ELR (cell line): Measurements from ENCODE around the gene GTF3C6.
A peak's percentile ranks its signal among the peaks of the same experiment; 100 is the strongest.
"Not testable (repeated sequence)": the region's sequence is repeated elsewhere in the genome, so short reads cannot be mapped to it uniquely, and the experiment has no call there.

Experiments
- DNase-seq: peaks from one replicate; pipeline ENCODE4 v3.0.0-alpha.2; 2015; ENCODE audit warnings: low read depth

The GTF3C6 gene, protein sequence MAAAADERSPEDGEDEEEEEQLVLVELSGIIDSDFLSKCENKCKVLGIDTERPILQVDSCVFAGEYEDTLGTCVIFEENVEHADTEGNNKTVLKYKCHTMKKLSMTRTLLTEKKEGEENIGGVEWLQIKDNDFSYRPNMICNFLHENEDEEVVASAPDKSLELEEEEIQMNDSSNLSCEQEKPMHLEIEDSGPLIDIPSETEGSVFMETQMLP

DNA sequence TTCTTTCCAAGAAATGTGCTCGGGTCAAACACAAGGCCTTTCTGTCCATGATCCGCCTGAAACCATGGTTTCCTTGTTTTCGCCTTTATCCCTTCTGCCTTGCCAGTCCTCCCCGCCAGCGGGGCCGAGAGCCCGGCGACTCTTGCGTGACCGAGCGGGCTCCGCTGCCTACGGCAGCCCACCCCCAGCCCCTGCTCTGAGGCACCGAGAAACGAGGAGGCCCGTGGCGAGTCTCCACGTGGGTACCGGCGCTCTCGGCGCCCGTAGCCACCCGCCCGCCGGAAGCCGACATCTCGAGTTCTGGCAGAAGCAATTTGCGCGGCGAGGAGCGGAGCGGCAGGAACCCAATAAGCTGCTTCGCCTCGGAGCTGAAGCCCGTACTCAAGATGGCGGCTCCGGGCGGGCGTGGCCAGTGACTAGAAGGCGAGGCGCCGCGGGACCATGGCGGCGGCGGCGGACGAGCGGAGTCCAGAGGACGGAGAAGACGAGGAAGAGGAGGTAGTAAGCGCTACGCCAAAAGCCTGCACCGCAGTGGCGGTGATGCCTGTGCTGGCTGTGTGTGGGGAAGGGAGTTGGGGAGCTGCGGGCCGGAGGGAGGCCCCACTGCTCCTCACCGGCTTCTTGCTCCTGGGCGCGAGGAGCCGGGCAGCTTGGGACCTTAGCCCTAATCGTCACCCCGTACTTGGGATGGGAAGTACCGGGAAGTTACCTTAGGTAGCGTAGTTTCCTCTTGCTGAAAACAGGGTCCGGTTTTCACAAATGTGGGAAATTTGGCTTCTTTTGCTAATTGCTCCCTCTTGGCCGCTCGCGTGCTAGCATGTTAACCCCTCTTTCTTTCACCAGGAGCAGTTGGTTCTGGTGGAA lies at the start of gene GTF3C6:
Gene GTF3C6 (plus strand): TSS at position 378 of the 864 bp plus-strand sequence. CDS start 64 bp downstream, at position 442.
- peak; percentile 95 for DNase-seq

DNA sequence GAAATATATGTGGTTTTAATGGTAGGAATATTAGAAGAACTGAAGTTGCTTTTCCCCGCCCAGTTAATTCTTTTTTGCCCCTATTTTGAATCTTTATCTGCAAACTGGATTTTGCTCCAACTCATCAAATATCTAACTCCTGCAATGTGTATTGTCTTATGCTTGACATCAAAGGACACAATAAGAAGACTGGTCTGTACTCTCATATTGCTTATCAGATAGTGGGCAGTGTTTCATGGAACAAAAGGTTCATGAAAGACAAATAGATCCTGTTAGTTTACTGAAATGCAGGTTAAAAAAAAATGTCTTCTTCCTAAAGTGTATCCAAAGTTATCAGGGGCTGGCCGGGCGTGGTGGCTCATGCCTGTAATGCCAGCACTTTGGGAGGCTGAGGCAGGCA lies 27.7 kb upstream of the GTF3C6 start:
- DNase-seq: no peak

DNA sequence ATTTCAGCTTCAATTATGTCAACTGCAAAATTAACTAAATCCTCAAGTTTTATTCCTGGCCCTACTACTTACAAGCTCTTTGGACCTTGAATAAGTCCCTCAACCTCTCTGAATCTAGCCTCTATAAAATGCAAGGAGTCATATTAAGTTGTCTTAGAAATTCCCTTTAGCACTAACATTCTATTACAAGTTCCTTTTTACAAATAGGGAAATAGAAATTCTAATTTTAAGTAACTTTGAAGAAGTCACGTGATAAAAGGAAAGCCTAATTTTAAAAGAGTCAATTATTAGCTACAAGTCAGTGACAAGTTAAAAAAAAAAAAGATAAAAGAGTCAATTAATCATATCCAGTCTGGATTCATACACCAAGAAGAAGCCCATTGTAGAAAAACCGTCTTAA lies 24.6 kb upstream of the GTF3C6 start:
- DNase-seq: no peak

DNA sequence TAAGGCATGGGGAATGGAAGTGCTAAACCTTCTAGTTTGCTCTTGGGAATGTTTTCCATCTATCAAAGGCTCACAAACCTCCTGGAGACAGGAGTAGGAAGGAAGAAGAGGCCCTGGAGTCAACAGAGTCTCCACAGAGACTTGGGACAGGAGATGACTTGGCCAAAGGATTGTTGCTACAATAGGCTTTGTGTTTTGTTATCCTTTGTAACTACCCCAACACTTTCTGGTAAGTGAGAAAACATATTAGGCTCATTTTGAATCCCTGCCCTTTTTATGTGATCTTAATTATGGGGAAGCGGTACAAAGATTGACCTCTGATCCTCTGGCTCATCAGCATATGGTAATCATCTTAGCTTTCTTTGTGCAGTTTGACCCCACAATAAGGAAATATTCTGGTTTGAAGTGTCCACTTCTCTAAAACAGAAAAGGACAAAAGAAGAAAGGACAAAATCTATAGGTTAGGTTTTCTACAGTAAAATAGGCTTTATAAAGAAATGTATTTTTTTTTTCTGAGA lies 24.1 kb upstream of the GTF3C6 start:
- DNase-seq: no peak

DNA sequence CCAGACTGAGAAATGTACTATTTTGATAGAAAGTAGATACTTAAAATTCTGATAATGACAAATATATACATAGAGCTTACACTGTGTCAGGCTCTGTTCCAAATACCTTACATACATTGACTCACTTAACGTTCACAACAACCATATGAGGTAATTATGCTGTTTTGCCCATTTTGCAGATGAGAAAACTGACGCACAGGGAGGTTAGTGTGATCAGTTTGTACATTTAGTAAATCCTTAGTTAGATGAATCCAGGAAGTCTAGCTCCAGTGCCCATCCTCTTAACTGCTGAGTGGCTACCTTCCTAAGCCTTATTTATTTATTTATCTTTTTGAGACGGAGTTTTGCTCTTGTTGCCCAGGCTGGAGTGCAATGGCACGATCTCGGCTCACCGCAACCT lies 23.3 kb upstream of the GTF3C6 start:
- DNase-seq: no peak

DNA sequence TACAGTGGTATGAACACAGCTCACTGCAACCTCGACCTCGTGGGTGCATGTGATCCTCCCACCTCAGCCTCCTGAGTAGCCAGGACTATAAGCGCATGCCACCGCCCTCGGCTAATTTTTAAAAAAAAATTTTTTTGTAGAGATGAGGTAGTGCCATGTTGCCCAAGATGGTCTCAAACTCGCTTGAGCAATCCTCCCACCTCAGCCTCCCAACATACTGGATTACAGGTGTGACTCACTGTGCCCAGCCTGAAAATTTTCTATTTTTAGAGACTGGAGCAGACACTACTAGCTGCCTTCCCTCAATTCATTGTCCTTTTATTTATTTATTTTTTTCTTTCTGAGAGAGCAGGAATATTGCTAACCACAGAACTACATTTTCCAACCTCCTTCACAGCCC lies 20.3 kb upstream of the GTF3C6 start:
- peak; percentile 16 for DNase-seq

DNA sequence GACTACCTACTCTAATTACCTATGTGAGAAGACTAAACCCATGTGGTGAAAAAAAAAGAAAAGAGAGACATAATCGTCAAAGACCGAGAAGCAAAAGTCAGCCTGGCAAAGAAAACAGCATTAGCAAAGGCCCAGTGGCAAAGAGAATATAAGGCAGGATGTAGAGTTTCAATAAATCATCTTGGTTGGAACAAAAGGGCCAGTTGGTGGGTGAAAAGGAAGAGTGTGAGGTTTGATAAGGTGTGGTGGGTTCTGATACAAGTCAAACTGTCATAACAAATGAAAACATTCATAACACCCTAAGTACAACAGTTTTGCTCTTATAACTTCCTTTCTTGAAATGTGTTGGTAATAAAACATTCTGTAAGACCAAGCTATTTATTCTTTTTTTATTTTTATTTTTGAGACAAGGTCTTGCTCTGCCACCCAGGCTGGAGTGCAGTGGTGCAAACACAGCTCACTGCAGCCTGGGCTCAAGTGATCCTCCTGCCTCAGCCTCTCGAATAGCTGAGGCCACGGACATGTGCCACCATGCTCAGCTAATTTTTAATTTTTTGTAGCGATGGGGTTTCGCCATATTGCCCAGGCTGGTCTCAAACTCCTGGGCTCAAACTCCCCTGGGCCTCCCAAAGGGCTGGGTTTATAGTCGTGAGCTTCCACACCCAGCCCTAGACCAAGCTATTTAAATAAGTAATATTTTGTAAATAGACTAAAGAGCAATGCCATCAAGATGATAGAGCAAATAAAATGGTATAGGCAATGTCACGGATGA lies 18.9 kb upstream of the GTF3C6 start:
- no peak for DNase-seq

DNA sequence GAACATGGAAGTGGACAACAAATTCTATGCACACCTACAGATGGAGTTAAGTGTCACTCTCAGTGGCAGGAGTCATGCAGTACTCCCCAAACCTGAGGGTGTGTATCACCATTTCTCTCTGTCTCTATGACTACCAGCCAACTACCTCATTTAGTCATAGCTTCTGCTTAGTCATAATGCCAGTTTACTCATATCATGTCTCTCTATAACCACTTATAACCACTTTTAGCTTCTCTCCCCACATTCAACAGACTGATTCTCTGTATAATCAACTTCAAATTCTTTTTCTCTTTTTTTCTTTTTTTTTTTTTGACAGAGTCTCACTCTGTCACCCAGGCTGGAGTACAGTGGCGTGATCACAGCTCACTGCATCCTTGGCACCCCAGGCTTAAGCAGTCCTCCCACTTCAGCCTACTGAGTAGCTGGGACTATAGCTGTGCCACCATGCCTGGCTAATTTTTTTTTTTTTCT lies 13.8 kb upstream of the GTF3C6 start:
- peak; percentile 95 for DNase-seq

DNA sequence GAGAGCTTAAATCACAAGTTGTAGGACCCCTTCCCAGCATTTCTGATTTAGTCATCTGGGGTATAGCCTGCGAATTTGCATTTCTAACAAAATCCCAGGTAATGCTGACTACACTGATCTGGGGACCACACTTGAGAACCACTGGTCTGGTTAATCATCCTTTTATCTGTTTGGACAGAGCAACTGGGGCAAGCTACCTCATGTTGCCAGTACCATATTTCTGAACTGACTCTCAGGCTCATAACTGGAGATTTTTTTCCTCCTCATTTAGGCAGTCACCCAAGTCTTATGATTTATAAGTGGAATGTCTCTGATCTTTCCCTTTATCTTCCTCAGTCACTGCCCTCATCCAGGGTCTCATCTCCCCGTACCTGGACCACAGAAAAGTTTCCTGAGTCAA lies 12.0 kb upstream of the GTF3C6 start:
- no peak for DNase-seq

DNA sequence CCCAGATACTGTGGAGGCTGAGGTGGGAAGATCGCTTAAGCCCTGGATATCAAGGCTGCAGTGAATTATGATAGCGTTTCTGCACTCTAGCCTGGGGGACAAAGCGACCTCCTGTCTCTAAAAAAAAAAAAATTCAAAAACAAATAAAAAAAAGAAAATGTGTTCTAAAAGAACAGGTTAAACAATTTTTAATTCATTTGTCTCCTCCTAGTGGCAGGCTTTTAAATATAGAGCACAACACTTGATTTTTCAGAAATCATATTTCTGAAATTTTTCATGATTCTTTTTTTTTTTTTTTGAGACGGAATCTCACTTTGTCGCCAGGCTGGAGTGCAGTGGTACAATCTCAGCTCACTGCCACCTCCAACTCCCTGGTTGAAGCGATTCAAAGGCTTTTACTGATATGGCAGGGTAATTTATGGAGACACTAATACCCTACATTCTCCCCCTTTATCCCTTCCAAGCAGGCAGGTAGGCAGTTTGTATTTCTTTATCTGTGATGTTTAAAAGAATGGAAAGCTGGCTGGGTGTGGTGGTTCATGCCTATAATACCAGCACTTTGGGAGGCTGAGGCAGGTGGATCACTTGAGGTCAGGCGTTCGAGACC lies 8.7 kb upstream of the GTF3C6 start:
- peak; percentile 71 for DNase-seq

DNA sequence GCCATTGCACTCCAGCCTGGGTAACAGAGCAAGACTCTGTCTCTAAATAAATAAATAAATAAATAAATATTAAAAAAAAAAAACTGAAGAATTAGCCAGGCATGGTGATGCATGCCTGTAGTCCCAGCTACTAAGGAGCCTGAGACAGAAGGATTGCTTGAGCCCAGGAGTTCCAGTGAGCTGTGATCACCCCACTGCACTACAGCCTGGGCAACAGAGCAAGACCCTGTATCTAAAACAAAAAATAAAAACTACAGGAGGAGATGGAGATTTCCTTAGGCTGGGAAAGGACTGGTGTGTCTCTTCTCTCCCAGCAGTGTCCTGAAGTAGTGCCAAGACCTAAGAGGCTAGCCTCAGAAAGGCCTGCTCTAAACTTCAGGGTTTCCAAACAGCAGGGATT lies 8.1 kb upstream of the GTF3C6 start:
- DNase-seq: no peak

DNA sequence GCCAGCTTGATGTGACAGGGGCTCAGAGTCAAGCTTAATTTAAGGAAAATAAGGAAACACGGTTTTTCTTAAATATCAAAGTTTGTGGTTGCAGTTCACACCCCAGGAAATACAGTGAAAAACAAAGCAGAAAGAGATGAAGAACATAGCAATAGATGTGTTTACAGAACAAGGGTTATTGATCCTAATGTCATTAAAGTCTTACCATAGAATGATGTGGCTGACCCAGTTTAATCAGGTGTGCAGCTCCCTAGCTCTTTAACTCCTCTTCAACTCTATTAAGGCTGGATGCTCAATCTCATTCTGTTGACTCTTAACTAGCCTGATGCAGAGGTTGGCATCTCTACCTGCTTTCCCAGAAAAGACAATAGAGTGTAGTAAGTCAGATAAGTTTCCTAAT lies 7.5 kb upstream of the GTF3C6 start:
- no peak for DNase-seq

DNA sequence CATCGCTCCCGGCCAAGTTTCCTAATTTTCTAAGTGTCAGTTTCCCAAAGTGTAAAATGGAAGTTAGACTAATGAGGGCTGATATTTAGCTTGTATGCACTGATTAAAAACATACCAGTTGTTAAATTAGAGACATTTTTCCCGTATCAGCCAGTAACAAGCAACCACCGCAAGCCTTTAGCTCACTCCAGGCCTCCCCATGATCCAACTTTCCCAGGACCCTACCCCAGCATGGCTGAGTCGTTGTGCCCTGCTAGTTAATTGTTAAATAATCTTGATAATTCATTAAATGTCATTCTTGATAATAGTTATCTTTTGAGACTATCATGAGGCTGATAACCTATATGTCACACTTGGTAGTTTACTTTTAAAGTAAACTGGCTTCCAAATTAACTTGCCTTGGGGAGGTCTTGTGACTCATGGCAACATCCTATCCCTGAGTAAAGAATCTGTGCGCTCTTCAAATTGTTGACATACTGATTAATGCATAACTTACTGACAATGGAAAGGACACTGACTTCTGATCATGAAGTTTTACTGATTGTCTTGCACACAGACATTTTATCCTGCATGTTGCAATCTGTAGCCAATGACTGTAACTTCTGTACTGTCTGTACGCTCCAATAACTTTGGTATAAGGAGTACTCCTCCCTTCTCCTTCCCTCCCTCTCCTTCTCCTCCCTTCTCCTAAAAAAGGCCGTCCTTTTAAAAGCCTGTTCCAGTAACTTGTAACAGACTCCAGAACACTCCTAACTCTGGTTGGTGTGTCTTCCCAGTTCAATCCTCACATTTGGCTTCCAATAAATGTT lies 6.3 kb upstream of the GTF3C6 start:
- peak; percentile 81 for DNase-seq

DNA sequence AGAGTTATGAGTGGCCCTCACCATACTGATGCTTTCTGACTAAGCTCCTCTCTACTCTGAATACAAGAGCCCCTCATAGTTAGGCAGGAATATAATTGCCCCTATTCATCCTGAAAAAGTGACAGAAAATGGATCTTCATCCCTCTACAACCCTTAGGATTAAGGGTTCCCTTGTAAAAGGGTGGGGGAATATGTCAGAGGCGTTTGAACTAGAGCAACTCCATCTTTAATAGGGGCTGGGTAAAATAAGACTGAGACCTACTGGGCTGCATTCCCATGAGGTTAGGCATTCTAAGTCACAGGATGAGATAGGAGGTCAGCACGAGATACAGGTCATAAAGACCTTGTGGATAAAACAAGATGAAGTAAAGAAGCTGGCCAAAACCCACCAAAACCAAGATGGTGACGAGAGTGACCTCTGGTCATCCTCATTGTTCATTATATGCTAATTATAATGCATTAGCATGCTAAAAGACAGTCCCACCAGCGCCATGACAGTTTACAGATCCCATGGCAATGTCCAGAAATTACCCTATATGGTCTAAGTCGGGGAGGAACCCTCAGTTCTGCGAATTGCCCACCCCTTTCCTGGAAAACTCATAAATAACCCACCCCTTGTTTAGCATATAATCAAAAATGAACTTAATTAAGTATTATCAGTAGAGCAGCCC lies 4.7 kb upstream of the GTF3C6 start:
- DNase-seq: no peak

DNA sequence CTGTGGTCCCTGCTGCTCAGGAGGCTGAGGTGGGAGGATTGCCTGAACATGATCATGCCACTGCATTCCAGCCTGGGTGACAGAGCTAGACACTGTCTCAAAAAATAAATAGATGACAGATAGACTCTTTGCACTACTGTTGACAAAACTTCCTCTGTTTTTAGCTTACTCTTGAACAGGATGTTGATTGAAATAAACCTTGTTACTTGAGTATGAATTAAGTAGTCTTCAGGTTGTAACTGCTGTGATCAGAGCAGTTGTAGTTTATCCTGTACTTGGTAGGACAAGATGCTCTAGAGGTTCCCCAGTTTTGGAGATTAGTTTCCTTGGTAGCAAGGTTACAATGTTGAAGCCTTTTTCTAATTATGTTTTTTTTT lies 1.5 kb downstream of the GTF3C6 start:
- DNase-seq: no peak

DNA sequence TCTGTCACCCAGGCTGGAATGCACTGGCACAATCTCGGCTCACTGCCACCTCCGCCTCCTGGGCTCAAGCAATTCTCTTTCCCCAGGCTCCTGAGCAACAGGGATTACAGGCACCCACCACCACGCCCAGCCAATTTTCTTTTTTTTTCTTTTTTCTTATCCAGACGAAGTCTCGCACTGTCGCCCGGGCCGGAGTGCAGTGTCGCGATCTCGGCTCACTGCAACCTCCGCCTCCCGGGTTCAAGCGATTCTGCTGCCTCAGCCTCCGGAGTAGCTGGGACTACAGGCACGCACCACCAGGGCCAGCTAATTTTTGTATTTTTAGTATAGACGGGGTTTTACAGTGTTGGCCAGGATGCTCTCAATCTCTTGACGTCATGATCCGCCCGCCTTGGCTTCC lies 4.1 kb downstream of the GTF3C6 start:
- not testable (repeated sequence) for DNase-seq

DNA sequence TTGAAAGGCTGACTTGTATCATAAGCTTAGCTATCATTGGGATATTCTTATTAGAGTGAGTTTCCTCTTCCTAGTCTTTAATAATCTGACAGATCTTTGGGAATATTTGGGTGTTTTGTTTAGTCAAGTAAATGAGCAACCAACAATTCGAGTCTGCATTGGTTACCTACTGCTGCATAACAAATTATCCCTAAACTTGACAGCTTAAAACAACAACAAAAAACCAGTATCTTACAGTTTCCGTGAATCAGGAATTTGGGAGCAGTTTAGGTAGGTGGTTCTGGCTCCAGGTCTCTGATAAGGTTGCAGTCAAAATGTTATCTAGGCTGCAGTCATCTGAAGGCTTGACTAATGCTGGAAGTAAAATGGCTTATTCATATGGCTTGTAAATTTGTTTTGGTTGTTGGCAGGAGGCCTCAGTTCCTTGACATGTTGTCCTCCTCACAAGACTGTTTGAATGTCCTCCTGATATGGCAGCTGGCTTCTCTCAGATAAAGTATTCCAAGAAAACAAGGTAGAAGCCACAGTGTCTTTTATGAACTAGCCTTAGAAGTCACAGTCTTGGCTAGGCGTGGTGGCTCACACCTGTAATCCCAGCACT lies 7.2 kb downstream of the GTF3C6 start:
- no peak for DNase-seq

DNA sequence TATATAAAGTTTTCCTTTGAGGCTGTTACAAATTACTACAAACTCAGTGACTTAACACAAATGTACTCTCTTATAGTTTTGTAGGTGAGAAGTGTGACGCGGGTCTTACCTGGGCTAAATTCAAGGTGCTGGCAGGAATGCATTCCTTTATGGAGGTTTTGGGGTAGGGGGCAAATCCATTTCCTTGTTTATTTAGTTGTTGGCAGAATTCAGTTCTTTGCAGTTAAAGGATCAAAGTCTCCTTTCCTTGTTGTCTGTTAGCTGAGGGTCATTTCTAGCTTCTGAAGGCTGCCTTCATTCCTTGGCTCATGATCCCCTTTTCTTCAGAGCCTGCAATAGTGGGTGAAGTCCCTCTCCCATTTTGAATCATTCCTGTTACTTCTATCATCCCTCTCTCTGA lies 10.2 kb downstream of the GTF3C6 start:
- not testable (repeated sequence) for DNase-seq

DNA sequence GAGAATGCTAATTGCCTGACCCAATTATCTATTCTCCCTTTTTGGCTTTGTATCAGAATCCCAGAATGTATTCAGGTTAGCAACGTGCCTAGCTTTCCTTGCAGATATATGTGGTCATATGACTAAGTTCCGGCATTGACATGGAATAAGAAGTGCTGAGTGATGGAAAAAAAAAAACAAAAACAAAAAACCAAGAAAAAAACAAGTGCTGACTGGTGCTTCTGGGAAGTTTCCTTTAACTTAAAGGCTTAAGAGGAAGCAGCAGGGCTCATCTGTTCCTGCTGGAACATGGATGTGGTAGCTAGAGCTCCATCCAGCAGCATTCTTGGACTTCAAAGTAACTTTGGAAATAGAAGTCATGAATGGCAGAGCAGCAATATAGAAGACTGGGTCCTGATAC lies 13.0 kb downstream of the GTF3C6 start:
- no peak for DNase-seq

DNA sequence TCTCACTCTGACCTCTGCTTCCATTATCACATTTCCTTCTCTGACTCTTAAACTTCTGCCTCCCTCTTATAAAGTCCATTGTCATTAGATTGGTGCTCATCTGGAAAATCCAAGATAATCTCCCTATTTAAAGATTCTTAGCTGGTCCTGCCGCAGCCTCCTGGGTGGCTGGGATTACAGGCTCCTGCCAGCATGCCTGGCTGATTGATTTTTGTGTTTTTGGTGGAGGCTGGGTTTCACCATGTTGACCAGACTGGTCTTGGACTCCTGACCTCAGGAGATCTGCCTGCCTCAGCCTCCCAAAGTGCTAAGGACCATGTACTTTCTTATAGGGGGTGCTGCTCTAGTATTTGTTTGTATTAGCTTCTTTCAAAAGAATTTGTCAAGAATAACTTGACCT lies 18.1 kb downstream of the GTF3C6 start:
- DNase-seq: no peak
